Posterior cingulate gyrus (tissue), 11 donors: ENCODE data around the gene ADCYAP1R1.
"Not testable (repeated sequence)": the region's sequence is repeated elsewhere in the genome, so short reads cannot be mapped to it uniquely, and the experiment has no call there.

Source experiments
- DNase-seq, 10 donors: peaks; one replicate each; pipeline versions ENCODE4 v3.0.0 to v3.0.0-alpha.2; 2020 to 2021; ENCODE audit warnings: mixed read lengths in 3 of 10
- intact Hi-C: fragments of 100-400 bp; cut with DNase I; formaldehyde crosslinking; loops from one replicate; pipeline ENCODE4 v1.15.1; 2023

ADCYAP1R1 gene

GRCh38 chr7:31120800-31121513, 68.8 kb downstream of the ADCYAP1R1 start:
- no peak for DNase-seq
- intact Hi-C loops: no loop called here

- DNase-seq: no peak
- intact Hi-C loops: no loop called here
Measured at GRCh38 chr7:31121601-31122000, 69.5 kb downstream of the ADCYAP1R1 start.

- intact Hi-C loops: loop anchor here (1.0 kb wide), 2 partner anchors 139 to 322 kb away; no protein-coding TSS in a partner anchor
- peak in 9 of 10 donors; percentile 44 to 94 (median 71) for DNase-seq
Measured at GRCh38 chr7:31122649-31123058, 70.5 kb downstream of the ADCYAP1R1 start.

GRCh38 chr7:31123321-31123720, 71.2 kb downstream of the ADCYAP1R1 start:
- no peak for DNase-seq
- intact Hi-C loops: no loop called here

- no peak for DNase-seq
- intact Hi-C loops: no loop called here
Measured at GRCh38 chr7:31123726-31124125, 71.6 kb downstream of the ADCYAP1R1 start.

GRCh38 chr7:31125171-31125570, 73.1 kb downstream of the ADCYAP1R1 start:
- DNase-seq: no peak
- intact Hi-C loops: no loop called here

- no peak for DNase-seq
- intact Hi-C loops: no loop called here
Measured at GRCh38 chr7:31126976-31127375, 74.9 kb downstream of the ADCYAP1R1 start.

GRCh38 chr7:31129067-31129466, 77.0 kb downstream of the ADCYAP1R1 start:
- intact Hi-C loops: no loop called here
- DNase-seq: no peak

GRCh38 chr7:31133497-31133896, 81.4 kb downstream of the ADCYAP1R1 start:
- intact Hi-C loops: loop anchor here (5.0 kb wide), 1 partner anchor 1069 kb away; no protein-coding TSS in a partner anchor
- DNase-seq: no peak

GRCh38 chr7:31134246-31135188, 82.4 kb downstream of the ADCYAP1R1 start:
- peak in 9 of 10 donors; percentile 38 to 93 (median 68) for DNase-seq
- intact Hi-C loops: loop anchor here (1.0 to 5.0 kb wide), 3 partner anchors 500 to 1068 kb away; no protein-coding TSS in a partner anchor

- DNase-seq: no peak
- intact Hi-C loops: no loop called here
Measured at GRCh38 chr7:31137234-31137633, 85.1 kb downstream of the ADCYAP1R1 start.

GRCh38 chr7:31145339-31145738, 93.2 kb downstream of the ADCYAP1R1 start:
- no peak for DNase-seq
- intact Hi-C loops: no loop called here

GRCh38 chr7:31146030-31146429, 93.9 kb downstream of the ADCYAP1R1 start:
- DNase-seq: no peak
- intact Hi-C loops: no loop called here

- intact Hi-C loops: no loop called here
- DNase-seq: no peak
Measured at GRCh38 chr7:31146538-31146937, 94.4 kb downstream of the ADCYAP1R1 start.

- intact Hi-C loops: no loop called here
- DNase-seq: no peak
Measured at GRCh38 chr7:31151849-31152248, 99.7 kb downstream of the ADCYAP1R1 start.

GRCh38 chr7:31153318-31153717, 101.2 kb downstream of the ADCYAP1R1 start:
- intact Hi-C loops: not testable (repeated sequence)
- peak in 1 of 10 donors; percentile 58 for DNase-seq

- DNase-seq: no peak
- intact Hi-C loops: no loop called here
Measured at GRCh38 chr7:31160941-31161340, 108.8 kb downstream of the ADCYAP1R1 start.
